Measurements from ENCODE around the gene MEX3C. TPM values are rescaled to one million over a fixed set of nuclear protein-coding genes. Genes with fewer than 3 reads are reported as not detected.

Gene MEX3C
- total RNA-seq, 1 experiment from 2014 or later, result 86.9 TPM

GRCh38 chr18:51170664-51171063, 26.8 kb downstream of the MEX3C start:
- H3K4me1 Mint-ChIP-seq (ENCODE audit: low read depth, unreplicated experiment), result peaks cover 7% of the 10 kb centered on the region
- no TSS peak for BruUV-seq (replicated peaks)
- no peak overlapping the region for H3K4me3 Mint-ChIP-seq (ENCODE audit: low read depth, unreplicated experiment)
- H3K9me3 Mint-ChIP-seq (ENCODE audit: low read depth, unreplicated experiment), result no peaks in the 10 kb centered on the region
- intact Hi-C loops (cut with micrococcal nuclease; ENCODE audit: unreplicated experiment), result no loop called here
- peaks cover 5% of the 10 kb centered on the region for H3K36me3 Mint-ChIP-seq (ENCODE audit: insufficient read depth, unreplicated experiment)
- no peaks in the 10 kb centered on the region for H3K27me3 Mint-ChIP-seq (ENCODE audit: unreplicated experiment)
- no peak for DNase-seq
- CTCF ChIA-PET, result interaction anchor here (0.7 kb wide), 1 partner anchor 128 kb away, joined by 3 read pairs; no protein-coding TSS in a partner anchor
- TF ChIP-seq CTCF (IDR thresholded peaks at IDR 0.05; ENCODE audit: unreplicated experiment), result no peak
- no peak overlapping the region for H3K27ac Mint-ChIP-seq (ENCODE audit: unreplicated experiment)

- no peak for TF ChIP-seq CTCF (IDR thresholded peaks at IDR 0.05; ENCODE audit: unreplicated experiment)
- H3K4me1 Mint-ChIP-seq (ENCODE audit: low read depth, unreplicated experiment), result peaks cover 7% of the 10 kb centered on the region
Measured at GRCh38 chr18:51169731-51170130, 27.8 kb downstream of the MEX3C start.

GRCh38 chr18:51168960-51169662, 28.4 kb downstream of the MEX3C start:
- Mint-ChIP-seq H3K36me3 (ENCODE audit: insufficient read depth, unreplicated experiment) (no peaks in the 10 kb centered on the region), H3K27ac (ENCODE audit: unreplicated experiment) (no peak overlapping the region), H3K9me3 (ENCODE audit: low read depth, unreplicated experiment) (no peaks in the 10 kb centered on the region), H3K4me1 (ENCODE audit: low read depth, unreplicated experiment) (peaks cover 7% of the 10 kb centered on the region), H3K27me3 (ENCODE audit: unreplicated experiment) (no peaks in the 10 kb centered on the region), H3K4me3 (ENCODE audit: low read depth, unreplicated experiment) (no peak overlapping the region)
- intact Hi-C loops (cut with micrococcal nuclease; ENCODE audit: unreplicated experiment), result no loop called here
- DNase-seq, result no peak
- BruUV-seq (replicated peaks), result no TSS peak
- TF ChIP-seq CTCF (IDR thresholded peaks at IDR 0.05; ENCODE audit: unreplicated experiment), result no peak
- CTCF ChIA-PET, result no interaction called here

More at GRCh38 chr18:51169731-51170130, 27.8 kb downstream of the MEX3C start:
- no peaks in the 10 kb centered on the region for H3K36me3 Mint-ChIP-seq (ENCODE audit: insufficient read depth, unreplicated experiment)
- no peaks in the 10 kb centered on the region for H3K27me3 Mint-ChIP-seq (ENCODE audit: unreplicated experiment)
- intact Hi-C loops (cut with micrococcal nuclease; ENCODE audit: unreplicated experiment), result no loop called here
- BruUV-seq (replicated peaks), result no TSS peak
- no peaks in the 10 kb centered on the region for H3K9me3 Mint-ChIP-seq (ENCODE audit: low read depth, unreplicated experiment)
- CTCF ChIA-PET, result no interaction called here
- no peak overlapping the region for H3K27ac Mint-ChIP-seq (ENCODE audit: unreplicated experiment)
- no peak overlapping the region for H3K4me3 Mint-ChIP-seq (ENCODE audit: low read depth, unreplicated experiment)
- no peak for DNase-seq

GRCh38 chr18:51168026-51168742, 29.3 kb downstream of the MEX3C start:
- Mint-ChIP-seq H3K27me3 (ENCODE audit: unreplicated experiment) (no peaks in the 10 kb centered on the region), H3K36me3 (ENCODE audit: insufficient read depth, unreplicated experiment) (no peaks in the 10 kb centered on the region), H3K4me1 (ENCODE audit: low read depth, unreplicated experiment) (peaks cover 7% of the 10 kb centered on the region), H3K4me3 (ENCODE audit: low read depth, unreplicated experiment) (no peak overlapping the region), H3K27ac (ENCODE audit: unreplicated experiment) (no peak overlapping the region), H3K9me3 (ENCODE audit: low read depth, unreplicated experiment) (no peaks in the 10 kb centered on the region)
- TF ChIP-seq CTCF (IDR thresholded peaks at IDR 0.05; ENCODE audit: unreplicated experiment), result no peak
- CTCF ChIA-PET, result no interaction called here
- no peak for DNase-seq
- BruUV-seq (replicated peaks), result no TSS peak
- intact Hi-C loops (cut with micrococcal nuclease; ENCODE audit: unreplicated experiment), result no loop called here

Measured in Calu3 (cell line).